ENCODE data around the gene BIN2.

GRCh38 chr12:51238037-51238509, 85.9 kb downstream of the BIN2 start:
- TF ChIP-seq CTCF (IDR thresholded peaks at IDR 0.05) (no peak), REST (IDR thresholded peaks at IDR 0.05; ENCODE audit: insufficient read depth in 1 of 2, low read depth in 2 of 2, low read length in 1 of 2) (no peak)

All from Panc1 (cell line).